HG03108 (cell line): ENCODE results near the gene LRCOL1.

Experiments used
- ATAC-seq: cut with Tn5 transposase; IDR thresholded peaks from one replicate; pipeline ENCODE4 v1.9.1; 2021; ENCODE audit warnings: moderate library complexity; ENCODE audit not compliant: unreplicated experiment

Gene LRCOL1

GRCh38 chr12:132569856-132570480 lies 40.4 kb downstream of the LRCOL1 start:
- ATAC-seq, result no peak

GRCh38 chr12:132568826-132569480 lies 41.4 kb downstream of the LRCOL1 start:
- ATAC-seq, result no peak

- ATAC-seq, result no peak
These were observed 42.1 kb downstream of the LRCOL1 start for GRCh38 chr12:132568301-132568700.

GRCh38 chr12:132566516-132567131 lies 43.8 kb downstream of the LRCOL1 start:
- ATAC-seq, result no peak

- ATAC-seq, result no peak
These were observed 45.0 kb downstream of the LRCOL1 start for GRCh38 chr12:132565365-132565764.

GRCh38 chr12:132563911-132564310 lies 46.5 kb downstream of the LRCOL1 start:
- ATAC-seq, result no peak

GRCh38 chr12:132562489-132563021 lies 47.8 kb downstream of the LRCOL1 start:
- ATAC-seq, result no peak

- ATAC-seq, result no peak
These were observed 48.8 kb downstream of the LRCOL1 start for GRCh38 chr12:132561427-132562156.

GRCh38 chr12:132560614-132561426 lies 49.6 kb downstream of the LRCOL1 start:
- ATAC-seq, result no peak

- no peak for ATAC-seq
These were observed 50.1 kb downstream of the LRCOL1 start for GRCh38 chr12:132560364-132560613.

GRCh38 chr12:132559652-132560363 lies 50.6 kb downstream of the LRCOL1 start:
- ATAC-seq, result no peak

GRCh38 chr12:132558861-132559623 lies 51.3 kb downstream of the LRCOL1 start:
- ATAC-seq, result no peak

GRCh38 chr12:132558042-132558856 lies 52.1 kb downstream of the LRCOL1 start:
- no peak for ATAC-seq

- no peak for ATAC-seq
These were observed 52.9 kb downstream of the LRCOL1 start for GRCh38 chr12:132557291-132558015.

GRCh38 chr12:132556801-132557200 lies 53.6 kb downstream of the LRCOL1 start:
- ATAC-seq, result no peak

- ATAC-seq, result no peak
These were observed 54.2 kb downstream of the LRCOL1 start for GRCh38 chr12:132556216-132556615.

GRCh38 chr12:132555686-132556085 lies 54.7 kb downstream of the LRCOL1 start:
- ATAC-seq, result no peak
